AG04449 (cell line): ENCODE results near the gene MDM2.

Source experiments
- CTCF ChIA-PET: fragments of 350-600 bp; formaldehyde crosslinking; extraction: SDS; loops from one replicate; lab custom pipeline; 2021; ENCODE audit warnings: antibody characterized with exemption; lab: Yijun Ruan, JAX
- POLR2A ChIA-PET: fragments of 400-600, 350-600 bp; formaldehyde crosslinking; extraction: SDS; loops from one replicate; lab custom pipeline; 2020; ENCODE audit warnings: antibody characterized with exemption, inconsistent platforms; lab: Yijun Ruan, JAX
- DNase-seq: peaks from one replicate; pipeline ENCODE4 v3.0.0-alpha.2; 2010; ENCODE audit warnings: low read depth, low spot score
- H3K4me3 ChIP-seq: 2 replicates; pipeline ENCODE4 v1.5.1; 2011; ENCODE audit warnings: low read depth, mild to moderate bottlenecking, control low read depth, low read length
- CTCF ChIP-seq: IDR thresholded peaks from one replicate; pipeline ENCODE4 v1.5.1; 2011; ENCODE audit warnings: mild to moderate bottlenecking, moderate library complexity, low read length, control low read depth, inconsistent platforms; ENCODE audit not compliant: insufficient read depth; ENCODE audit errors: missing control alignments

Gene MDM2

GRCh38 chr12:68878283-68878682 lies 70.3 kb downstream of the MDM2 start:
- ChIA-PET POLR2A (no interaction called here), CTCF (interaction anchor here (1.3 kb wide), 1 partner anchor 192 kb away, joined by 3 read pairs; no protein-coding TSS in a partner anchor)
- H3K4me3 ChIP-seq = no peak overlapping the region
- no peak for TF ChIP-seq CTCF
- no peak for DNase-seq

GRCh38 chr12:68878846-68879245 lies 70.9 kb downstream of the MDM2 start:
- ChIA-PET CTCF (no interaction called here), POLR2A (no interaction called here)
- H3K4me3 ChIP-seq = no peak overlapping the region
- no peak for DNase-seq
- no peak for TF ChIP-seq CTCF

GRCh38 chr12:68880660-68881325 lies 72.8 kb downstream of the MDM2 start:
- ChIA-PET POLR2A (no interaction called here), CTCF (interaction anchor here (0.7 to 1.4 kb wide), 5 partner anchors 10 to 274 kb away, joined by 3 to 7 read pairs (median 4); no protein-coding TSS in a partner anchor)
- TF ChIP-seq CTCF = no peak
- DNase-seq = no peak
- H3K4me3 ChIP-seq = no peak overlapping the region

- ChIA-PET POLR2A (no interaction called here), CTCF (interaction anchor here (1.4 kb wide), 1 partner anchor 16 kb away, joined by 5 read pairs; no protein-coding TSS in a partner anchor)
- no peak for TF ChIP-seq CTCF
- H3K4me3 ChIP-seq = no peak overlapping the region
- no peak for DNase-seq
Observed at GRCh38 chr12:68882251-68882964, 74.4 kb downstream of the MDM2 start.

GRCh38 chr12:68883151-68883550 lies 75.2 kb downstream of the MDM2 start:
- no peak for DNase-seq
- H3K4me3 ChIP-seq = no peak overlapping the region
- no peak for TF ChIP-seq CTCF
- POLR2A ChIA-PET = no interaction called here
- CTCF ChIA-PET = interaction anchor here (1.4 kb wide), 1 partner anchor 15 kb away, joined by 5 read pairs; no protein-coding TSS in a partner anchor

GRCh38 chr12:68884251-68884650 lies 76.3 kb downstream of the MDM2 start:
- TF ChIP-seq CTCF = no peak
- ChIA-PET POLR2A (no interaction called here), CTCF (interaction anchor here (1.4 to 1.8 kb wide), 2 partner anchors 13 to 14 kb away, joined by 5 to 6 read pairs; no protein-coding TSS in a partner anchor)
- no peak overlapping the region for H3K4me3 ChIP-seq
- DNase-seq = no peak
